HG03460 (cell line): ENCODE results near the gene KRTAP12-3.
"Not testable (repeated sequence)": the region's sequence is repeated elsewhere in the genome, so short reads cannot be mapped to it uniquely, and the experiment has no call there.

Source experiments
- ATAC-seq: cut with Tn5 transposase; IDR thresholded peaks from one replicate; pipeline ENCODE4 v1.9.1; 2021; ENCODE audit not compliant: unreplicated experiment

KRTAP12-3 gene, protein sequence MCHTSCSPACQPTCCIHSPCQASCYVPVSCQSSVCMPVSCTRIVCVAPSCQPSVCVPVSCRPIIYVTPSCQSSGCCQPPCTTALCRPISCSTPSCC

DNA sequence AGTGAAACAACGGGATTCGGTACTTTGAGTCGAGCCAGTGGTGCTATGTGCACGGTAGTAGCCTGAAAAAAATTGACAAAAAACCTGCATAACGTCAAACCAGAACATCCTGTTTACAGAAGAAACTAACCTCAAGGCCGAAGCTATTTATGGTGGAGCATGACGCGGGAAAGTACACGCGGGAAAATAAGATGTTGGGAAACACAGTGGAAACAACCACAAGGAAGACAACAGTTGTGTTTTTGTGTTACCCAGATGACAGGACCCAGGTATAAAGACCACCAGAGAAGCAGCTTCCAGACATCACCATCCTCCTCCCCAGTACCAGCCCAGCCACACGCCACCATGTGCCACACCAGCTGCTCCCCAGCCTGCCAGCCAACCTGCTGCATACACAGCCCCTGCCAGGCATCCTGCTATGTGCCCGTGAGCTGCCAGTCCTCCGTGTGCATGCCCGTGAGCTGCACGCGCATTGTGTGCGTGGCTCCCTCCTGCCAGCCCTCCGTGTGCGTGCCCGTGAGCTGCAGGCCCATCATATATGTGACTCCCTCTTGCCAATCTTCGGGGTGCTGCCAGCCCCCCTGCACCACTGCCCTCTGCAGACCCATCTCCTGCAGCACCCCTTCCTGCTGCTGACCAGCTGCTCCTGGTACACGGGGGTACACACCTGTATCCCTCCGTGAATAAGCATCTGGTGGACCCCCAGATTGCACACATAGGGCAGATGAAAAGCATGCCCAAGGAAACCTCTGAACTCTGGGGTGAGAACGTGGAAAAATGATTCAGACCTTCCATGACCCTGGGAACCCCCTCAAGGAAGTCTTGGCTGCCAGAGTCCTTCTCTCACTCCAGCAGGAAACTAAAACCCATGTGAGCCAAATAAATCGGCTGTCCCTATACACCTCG, at the start of gene KRTAP12-3:
KRTAP12-3 (plus strand) TSS at position 298 of the 906 bp plus-strand sequence; CDS start at position 346, 48 bp downstream.
- ATAC-seq, result no peak

DNA sequence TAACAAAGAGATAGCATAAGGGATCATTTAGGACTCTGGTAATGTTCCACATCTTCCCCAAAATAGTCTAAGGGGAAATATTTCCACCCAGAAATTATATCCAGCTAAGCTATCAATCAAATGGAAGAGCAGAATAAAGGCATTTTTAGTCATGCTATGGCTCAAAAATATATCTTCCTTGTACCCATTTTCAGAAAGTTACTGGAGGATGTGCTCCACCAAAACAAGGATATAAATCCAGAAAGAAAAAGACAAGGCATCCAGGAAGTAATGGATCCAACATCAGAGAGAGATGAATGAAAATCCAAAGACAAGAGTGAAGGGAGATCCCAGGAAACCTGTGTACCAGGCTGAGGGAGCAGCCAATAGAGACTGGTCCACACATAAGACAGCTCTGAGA, 48.5 kb upstream of the KRTAP12-3 start:
- ATAC-seq, result no peak

DNA sequence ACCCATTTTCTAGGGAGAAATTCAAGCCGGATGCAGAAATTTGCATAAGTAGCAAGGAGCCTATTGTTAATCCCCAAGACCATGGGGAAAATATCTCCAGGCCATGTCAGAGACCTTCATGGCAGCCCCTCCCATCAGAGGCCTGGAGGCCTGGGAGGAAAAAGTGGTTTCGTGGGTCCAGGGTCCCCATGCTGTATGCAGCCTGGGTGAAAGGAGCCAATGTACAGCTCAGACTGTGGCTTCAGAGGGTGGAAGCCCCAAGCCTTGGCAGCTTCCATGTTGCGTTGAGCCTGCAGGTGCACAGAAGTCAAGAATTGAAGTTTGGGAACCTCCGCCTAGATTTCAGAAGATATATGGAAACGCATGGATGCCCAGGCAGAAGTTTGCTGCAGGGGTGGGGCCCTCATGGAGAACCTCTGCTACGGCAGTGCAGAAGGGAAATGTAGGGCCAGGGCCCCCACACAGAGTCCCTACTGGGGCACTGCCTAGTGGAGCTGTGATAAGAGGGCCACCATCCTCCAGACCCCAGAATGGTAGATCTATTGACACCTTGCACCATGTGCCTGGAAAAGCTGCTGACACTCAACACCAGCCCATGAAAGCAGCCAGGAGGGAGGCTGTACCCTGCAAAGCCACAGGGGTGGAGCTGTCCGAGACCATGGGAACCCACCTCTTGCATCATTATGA, 47.4 kb upstream of the KRTAP12-3 start:
- not testable (repeated sequence) for ATAC-seq

DNA sequence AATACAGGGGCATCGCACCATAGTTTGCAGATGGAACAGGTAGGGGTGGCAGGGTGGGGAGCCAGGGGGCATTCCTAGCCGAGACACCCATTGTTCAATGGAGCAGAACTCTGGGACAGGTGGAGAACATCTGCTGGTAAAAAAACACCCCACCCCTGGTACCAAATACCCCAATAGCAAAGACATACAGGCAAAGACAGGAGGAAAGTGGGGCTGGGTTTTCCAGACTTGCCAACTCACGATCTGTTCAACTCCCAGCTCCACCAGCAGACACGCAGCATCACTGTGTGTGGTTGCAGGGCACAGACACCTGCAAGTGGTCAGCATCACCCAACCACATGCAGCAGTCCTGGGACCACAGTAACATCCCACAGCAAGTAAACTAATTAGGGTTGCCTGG, 46.2 kb upstream of the KRTAP12-3 start:
- ATAC-seq, result no peak

DNA sequence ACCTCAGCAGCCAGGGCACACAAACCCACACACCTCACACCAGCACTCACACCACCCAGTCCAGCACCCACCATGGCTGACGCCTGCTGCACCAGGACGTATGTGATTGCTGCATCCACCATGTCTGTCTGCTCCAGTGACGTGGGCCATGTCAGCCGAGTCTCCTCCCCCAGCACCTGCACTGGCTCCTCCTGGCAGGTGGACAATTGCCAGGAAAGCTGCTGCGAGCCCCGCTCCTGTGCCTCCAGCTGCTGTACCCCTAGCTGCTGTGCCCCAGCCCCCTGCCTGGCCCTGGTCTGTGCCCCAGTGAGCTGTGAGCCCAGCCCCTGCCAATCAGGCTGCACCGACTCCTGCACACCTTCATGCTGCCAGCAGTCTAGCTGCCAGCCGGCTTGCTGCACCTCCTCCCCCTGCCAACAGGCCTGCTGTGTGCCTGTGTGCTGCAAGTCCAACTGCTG, 45.7 kb upstream of the KRTAP12-3 start, which contains the start of gene KRTAP10-8:
KRTAP10-8 (plus strand) TSS at position 51 of the 458 bp plus-strand sequence; CDS start at position 73, 22 bp downstream.
- no peak for ATAC-seq

DNA sequence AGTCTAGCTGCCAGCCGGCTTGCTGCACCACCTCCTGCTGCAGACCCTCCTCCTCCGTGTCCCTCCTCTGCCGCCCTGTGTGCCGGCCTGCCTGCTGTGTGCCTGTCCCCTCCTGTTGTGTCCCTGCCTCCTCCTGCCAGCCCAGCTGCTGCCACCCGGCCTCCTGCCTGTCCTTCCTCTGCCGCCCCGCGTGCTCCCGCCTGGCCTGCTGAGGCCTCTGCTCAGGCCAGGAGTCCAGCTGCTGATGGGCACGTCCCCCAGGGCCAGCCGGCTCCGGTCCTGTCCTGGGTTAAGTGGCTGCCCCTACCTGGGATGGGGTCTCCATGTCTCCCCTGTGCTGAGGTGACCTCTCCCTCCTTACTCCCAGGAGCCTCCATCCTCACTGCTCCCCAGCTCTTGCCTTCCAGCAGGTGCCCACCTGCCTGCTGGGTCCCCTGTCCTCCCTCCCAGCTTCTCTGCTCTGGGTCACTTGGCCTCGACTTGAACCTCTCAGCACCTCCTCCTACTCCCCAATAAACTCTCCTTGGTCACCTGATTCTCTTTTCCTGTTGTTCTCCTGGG, 45.0 kb upstream of the KRTAP12-3 start:
- ATAC-seq, result no peak

DNA sequence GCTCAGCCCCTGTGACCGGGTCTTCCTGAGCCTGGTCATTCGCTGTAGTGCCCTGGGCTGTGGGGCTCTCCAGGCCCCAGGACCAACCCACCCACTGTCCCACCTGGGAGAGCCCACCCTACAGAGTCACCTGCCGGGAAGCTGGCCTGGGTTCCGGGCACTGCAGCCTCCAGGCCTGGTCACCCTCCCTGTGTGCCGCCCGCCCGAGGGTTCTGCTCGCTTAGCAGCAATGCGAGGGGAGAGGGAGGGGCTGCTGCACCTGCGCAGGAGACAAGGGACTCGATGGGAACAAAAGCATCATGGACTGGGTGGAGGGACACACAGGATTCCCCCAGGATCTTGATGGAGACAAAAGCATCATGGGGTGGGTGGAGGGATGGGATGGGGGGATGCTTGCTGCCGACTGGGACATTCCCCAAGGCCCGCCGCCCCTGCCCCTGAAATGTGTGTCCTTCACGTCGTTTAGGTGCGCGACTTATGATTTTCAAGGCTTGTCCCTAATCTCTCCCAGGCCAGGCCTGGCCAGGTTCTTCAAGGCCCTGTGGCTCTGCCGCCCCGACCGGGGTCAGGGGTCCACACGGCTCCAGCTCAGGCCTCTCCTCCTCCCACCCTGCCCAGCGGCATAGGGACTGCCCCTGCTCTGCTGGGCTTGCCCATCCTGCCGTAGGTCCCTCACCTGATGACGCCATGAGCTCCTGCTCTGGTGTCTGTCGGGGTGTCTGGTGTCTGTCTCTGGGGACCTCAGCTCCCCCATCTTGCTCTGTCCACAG, 44.2 kb upstream of the KRTAP12-3 start:
- ATAC-seq, result no peak

DNA sequence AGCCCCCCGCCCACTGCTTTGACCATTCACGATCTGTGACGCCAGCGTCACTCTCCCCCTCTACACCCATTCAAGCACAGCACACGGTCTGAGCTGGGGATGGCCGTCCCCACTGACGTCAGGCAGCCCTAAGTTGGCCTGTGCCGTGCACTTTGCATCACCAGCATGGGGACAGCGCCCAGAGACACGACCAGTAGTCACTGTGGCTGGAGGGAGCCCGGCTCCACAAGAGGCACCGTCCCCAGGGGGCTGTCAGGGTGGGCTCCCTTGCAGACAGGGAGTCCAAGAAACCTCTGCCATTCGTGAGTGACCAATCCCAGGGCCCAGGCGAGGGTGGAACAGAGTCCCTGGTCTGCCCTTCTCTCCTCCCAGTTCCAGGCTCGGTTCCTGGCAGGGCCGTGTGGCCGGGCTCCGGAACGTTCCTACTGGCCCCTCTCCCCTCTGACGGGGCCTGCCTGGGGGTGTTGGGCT, 43.5 kb upstream of the KRTAP12-3 start:
- ATAC-seq, result no peak

DNA sequence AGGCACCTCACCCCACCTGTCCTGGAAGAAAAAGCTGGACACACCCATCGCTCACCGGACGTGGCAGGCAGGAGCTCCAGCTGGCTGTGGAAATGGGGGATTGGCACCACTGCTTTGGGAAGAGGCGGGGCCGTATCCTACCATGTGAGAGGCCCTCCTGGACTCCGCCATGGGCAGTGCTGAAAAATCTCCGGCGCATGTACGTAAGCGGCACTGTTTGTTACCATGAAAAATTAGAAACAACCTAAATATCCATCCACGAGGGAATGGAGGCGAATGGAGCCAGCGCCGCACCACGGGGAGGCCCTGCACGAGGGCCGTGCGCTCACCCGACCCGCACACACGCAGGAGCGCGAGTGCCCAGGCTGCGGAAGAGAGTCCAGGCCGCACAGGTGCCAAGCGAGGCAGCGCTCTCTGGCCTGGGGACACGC, 42.8 kb upstream of the KRTAP12-3 start:
- ATAC-seq, result no peak

DNA sequence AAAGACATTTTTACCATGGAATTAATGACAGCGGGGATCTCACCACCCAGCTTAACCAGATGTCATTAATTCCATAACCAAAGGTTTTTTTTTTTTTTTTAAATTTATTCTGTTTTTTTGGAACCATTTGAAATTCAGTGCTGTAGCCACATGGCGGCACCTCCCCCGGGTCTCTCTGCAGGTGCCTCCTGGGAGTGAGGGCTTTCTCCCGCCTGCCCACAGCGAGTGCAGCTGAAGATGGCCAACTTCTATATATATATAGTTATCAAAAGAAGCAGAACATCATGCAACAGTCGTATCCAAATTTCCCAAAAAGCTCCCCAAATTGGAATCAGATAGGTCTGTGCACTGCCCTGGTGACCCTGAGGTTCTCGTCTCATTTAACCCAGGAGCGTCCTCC, 42.3 kb upstream of the KRTAP12-3 start:
- ATAC-seq, result no peak

DNA sequence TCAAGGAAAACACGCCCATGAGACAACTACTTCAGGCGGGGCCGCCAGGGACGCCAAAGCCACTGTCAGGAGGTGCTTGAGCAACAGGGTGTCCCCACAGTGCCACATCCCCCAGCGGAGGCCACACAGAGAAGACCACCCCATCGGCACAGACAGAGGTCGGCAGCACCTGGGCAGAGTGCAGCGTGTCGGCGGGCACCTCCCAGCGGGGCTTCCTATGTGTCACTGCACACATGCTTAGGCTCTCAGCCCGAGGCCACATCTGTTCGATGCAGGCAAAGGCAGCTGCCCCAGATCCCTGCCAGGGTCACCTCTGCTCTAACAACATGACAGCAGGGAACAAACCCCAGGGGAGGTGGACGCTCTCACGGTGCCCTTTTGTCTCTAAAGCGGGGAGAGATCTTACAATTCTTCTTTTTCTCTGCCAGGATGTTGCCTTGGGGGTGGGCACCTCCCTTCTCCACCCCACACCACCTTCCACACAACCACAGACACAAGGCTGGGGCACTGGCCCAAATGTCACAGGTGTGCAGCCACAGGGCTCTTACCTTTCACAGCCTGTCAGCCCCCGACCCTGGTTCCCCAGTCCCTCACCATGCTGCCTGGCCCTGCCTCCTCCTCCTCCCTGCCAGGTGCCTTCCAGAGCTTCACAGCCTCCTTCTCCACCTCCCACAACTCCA, 41.7 kb upstream of the KRTAP12-3 start:
- ATAC-seq, result no peak

DNA sequence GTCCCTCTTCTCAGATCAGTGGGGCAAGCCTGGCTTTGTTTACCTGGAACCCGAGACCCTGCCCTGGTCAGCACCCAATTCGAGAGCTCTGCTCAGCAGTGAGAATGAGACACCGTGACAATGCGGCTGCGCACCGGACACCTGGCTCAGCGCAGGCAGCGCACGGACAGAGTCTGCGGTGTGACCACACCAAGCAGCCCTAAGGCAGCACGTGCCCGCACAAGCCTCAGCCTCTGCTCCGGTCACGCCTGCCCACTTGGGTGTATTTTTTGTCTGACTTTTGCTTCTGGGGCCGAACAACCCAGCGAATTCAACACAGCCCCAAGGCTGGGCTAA, 41.2 kb upstream of the KRTAP12-3 start:
- no peak for ATAC-seq

DNA sequence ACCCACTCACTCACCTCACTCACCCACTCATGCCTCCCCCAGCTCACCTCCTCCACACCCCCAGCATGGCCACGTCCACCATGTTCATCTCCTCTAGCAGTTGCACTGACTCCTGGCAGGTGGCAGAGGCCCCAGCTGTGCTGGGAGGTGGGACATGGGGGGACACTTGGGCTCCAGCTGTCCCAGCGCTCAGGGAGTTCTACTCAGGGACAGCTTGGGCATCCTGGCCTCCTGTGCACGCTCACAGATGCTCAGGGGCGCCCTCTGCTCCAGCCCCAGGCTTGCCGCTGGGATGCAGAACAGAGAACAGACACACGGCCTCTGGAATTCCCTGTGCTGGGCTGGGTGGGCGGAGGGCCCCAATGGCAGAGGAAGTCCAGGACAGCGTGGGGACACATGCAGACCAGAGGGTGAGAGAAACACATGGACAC, 40.6 kb upstream of the KRTAP12-3 start:
- ATAC-seq, result no peak

DNA sequence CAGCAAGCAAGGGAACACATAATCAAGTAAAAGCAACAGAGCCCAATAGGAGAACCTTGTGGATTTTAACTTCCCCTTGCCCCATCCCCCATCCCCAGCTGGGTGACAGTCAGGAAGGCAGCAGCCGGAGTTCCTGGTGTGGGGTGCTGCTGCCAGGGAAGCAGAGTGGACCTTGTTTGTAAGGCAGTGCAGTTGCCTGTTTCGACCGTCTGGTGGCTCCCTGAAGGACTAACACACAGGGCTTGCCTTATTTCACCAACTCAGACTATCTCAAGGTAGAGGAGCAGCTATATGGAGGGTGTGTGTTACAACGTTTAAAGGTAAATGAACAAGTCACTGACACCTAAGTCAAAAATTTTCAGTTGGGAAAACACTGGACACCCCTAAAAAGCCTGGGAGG, 39.2 kb upstream of the KRTAP12-3 start:
- no peak for ATAC-seq

DNA sequence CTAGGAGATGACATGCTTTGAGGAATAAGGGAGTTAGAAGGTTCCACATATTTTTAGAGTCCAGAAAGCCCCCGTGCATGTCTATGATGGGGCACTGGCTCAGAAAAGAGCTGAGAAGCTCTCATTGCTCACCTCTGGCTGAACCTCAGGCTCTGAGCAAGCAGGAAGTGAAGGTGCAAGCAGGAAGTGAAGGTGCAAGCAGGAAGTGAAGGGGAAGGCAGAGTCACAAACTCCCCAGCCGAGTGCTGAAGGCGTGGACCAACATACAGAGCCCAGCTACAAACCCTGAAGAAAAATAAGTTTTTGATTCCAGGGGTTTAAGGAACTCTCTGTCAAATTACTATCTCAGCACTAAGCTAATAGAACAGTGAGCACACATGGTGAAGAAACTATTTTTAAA, 38.8 kb upstream of the KRTAP12-3 start:
- ATAC-seq, result no peak

DNA sequence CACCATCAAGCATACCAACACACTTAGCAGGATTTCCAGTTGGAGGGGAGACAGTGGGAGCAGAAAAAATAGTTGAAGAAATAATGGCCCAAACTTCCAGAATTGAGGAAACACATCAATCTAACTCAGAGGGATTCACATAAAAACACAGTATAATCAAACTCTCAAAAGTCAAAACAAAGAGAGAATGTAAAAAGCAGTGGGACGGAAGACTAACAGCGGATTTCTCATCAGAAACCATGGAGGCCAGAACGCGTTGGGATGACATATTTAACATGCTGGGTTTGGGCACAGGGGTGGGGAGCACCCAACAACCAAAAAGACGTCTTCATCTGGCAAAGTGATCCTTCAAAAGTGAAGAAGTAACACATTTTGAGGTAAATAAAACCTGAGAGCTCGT, 37.8 kb upstream of the KRTAP12-3 start:
- no peak for ATAC-seq

DNA sequence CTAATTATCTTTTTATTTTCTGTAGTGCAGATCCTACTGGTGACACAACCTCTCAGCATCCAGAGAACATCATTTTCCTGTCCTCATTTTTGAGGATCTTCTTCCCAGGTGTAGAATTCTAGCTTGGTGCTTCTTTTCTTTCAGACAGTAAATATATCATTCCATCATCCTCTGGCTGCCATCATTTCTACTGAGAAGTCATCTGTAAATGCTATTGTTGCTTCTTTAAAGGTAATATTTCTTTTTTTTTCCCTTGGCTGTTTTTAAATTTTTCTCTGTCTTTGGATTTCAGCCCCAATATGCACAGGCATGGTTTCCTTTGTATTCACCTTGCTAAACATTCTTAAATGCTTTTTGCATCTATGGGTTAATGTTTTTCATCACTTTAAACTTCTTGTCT, 34.2 kb upstream of the KRTAP12-3 start:
- no peak for ATAC-seq

DNA sequence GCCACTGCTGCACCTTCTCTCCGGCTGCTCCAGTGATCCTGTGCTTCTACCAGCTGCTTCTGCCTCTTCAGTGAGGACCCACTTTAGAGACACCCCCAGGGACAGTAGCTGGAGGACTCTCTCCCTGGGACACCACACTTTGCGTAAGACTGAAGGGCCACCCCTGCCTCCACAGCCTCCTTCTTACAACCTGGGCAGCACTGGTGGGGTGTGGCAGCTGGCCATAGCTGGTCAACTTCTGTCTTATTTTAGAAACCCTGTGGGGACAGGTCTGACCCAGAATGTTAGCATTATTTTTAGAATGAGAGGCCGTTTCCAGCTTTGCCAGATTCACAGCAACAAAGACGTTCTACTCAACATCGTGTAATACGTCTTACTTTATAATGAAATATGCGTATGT, 32.0 kb upstream of the KRTAP12-3 start:
- no peak for ATAC-seq

DNA sequence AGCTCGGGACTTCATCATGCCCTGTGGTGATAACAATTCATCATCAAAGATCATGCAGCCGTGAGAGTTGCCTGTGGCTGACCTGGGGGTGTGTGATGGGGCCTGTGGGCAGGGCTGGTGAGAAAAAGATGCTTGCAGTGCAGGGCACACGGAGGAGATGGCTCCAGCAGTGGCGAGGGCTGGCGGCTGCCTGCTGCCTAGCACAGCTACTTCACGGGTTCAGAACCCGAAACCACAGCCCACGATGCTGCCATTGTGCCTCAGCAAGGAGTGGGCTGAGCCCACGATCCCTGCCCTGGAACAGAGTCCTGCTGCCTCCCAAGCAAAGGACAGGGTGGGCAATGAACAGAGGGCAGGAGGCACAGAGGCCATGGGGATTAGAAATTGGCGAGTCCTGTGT, 31.5 kb upstream of the KRTAP12-3 start:
- ATAC-seq, result no peak

DNA sequence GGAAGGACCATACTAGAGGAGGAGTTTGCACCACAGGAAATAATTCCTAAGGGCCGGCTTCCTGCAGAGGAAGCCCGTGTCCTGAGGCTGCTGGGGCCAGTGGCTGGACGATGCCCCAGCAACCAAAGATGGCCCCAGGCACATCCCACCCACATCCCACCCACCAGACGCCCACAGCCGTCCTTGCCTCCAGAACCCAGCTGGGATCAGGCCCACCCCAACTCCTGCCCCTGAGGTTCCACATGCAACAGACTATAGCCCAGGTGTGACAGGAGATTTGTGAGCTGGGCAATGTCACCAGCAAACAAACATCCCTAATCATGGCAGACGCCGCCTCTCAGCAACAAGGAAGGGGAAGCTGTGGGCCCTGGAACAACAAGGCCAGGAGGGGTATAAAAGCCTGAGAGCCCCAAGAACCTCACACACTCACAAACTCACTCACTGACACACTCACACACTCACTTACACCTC, 31.0 kb upstream of the KRTAP12-3 start, which contains the start of gene KRTAP10-9:
KRTAP10-9 (plus strand) TSS at position 421 of the 471 bp plus-strand sequence. CDS start 79 bp downstream, outside the sequence.
- ATAC-seq, result no peak
